Cardiac fibroblast (primary cell): ENCODE results near the gene SH2D1B.
"Not testable (repeated sequence)": the region's sequence is repeated elsewhere in the genome, so short reads cannot be mapped to it uniquely, and the experiment has no call there.

Experiments used
- DNase-seq, 2 donors: peaks; one replicate each; pipeline versions ENCODE4 v3.0.0 to v3.0.0-alpha.2; 2010; ENCODE audit warnings: low read depth in 2 of 2
- H3K4me3 ChIP-seq, 2 donors: replicated peaks in 1 of 2; 1 replicate in 1 of 2; 2 replicates in 1 of 2; pipeline ENCODE4 v1.5.1; 2011; ENCODE audit warnings: low read depth in 2 of 2, low read length in 2 of 2, mild to moderate bottlenecking in 2 of 2, moderate library complexity in 1 of 2
- TF ChIP-seq, protein P1 (sequence below): IDR thresholded peaks from one replicate; pipeline ENCODE4 v1.5.1; 2011; ENCODE audit warnings: low read depth, mild to moderate bottlenecking, low read length, inconsistent platforms

Gene SH2D1B

GRCh38 chr1:162412002-162412401 is at the start of gene SH2D1B:
Gene SH2D1B, minus strand, starts transcription at chr1:162412136. Its CDS starts 120 bp downstream, at chr1:162412016.
- DNase-seq, result peak in 1 of 2 donors; percentile 33
- no peak within 1 kb of the TSS for H3K4me3 ChIP-seq
- TF ChIP-seq, protein P1, sequence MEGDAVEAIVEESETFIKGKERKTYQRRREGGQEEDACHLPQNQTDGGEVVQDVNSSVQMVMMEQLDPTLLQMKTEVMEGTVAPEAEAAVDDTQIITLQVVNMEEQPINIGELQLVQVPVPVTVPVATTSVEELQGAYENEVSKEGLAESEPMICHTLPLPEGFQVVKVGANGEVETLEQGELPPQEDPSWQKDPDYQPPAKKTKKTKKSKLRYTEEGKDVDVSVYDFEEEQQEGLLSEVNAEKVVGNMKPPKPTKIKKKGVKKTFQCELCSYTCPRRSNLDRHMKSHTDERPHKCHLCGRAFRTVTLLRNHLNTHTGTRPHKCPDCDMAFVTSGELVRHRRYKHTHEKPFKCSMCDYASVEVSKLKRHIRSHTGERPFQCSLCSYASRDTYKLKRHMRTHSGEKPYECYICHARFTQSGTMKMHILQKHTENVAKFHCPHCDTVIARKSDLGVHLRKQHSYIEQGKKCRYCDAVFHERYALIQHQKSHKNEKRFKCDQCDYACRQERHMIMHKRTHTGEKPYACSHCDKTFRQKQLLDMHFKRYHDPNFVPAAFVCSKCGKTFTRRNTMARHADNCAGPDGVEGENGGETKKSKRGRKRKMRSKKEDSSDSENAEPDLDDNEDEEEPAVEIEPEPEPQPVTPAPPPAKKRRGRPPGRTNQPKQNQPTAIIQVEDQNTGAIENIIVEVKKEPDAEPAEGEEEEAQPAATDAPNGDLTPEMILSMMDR, result no peak

DNA sequence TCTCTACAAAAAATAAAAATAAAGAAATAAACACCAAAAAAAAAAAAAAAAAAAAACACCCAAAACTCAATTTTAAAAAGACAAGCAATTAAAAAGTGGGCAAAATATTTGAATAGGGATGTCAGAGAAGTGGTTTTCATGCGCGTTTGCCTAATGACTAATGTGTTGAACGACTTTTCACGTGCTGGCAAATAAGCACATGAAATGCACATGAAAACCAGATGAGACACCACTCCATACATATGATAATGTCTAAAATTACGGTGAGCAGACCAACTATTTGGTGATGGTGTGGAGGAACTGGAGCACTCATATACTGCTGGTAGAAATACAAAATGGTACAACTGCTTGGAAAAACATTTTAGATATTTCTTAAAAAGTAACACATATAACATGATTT is 46.3 kb upstream of the SH2D1B start:
- H3K4me3 ChIP-seq, result no peak overlapping the region
- DNase-seq, result no peak
- TF ChIP-seq, protein P1, result no peak

- TF ChIP-seq, protein P1, result no peak
- DNase-seq, result no peak
- no peak overlapping the region for H3K4me3 ChIP-seq
Observed at GRCh38 chr1:162456323-162456722, 44.4 kb upstream of the SH2D1B start.

DNA sequence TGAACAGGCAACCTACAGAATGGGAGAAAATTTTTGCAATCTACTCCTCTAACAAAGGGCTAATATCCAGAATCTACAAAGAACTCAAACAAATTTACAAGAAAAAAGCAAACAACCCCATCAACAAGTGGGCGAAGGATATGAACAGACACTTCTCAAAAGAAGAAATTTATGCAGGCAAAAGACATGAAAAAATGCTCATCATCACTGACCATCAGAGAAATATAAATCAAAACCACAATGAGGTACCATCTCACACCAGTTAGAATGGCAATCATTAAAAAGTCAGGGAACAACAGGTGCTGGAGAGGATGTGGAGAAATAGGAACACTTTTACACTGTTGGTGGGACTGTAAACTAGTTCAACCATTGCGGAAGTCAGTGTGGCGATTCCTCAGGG is 42.4 kb upstream of the SH2D1B start:
- not testable (repeated sequence) for DNase-seq, H3K4me3 ChIP-seq

- H3K4me3 ChIP-seq, result no peak overlapping the region
- DNase-seq, result no peak
Observed at GRCh38 chr1:162446946-162447345, 35.0 kb upstream of the SH2D1B start.

GRCh38 chr1:162444903-162445302 is 33.0 kb upstream of the SH2D1B start:
- TF ChIP-seq, protein P1, result no peak
- no peak overlapping the region for H3K4me3 ChIP-seq

More at GRCh38 chr1:162446946-162447345, 35.0 kb upstream of the SH2D1B start:
- TF ChIP-seq, protein P1, result no peak

DNA sequence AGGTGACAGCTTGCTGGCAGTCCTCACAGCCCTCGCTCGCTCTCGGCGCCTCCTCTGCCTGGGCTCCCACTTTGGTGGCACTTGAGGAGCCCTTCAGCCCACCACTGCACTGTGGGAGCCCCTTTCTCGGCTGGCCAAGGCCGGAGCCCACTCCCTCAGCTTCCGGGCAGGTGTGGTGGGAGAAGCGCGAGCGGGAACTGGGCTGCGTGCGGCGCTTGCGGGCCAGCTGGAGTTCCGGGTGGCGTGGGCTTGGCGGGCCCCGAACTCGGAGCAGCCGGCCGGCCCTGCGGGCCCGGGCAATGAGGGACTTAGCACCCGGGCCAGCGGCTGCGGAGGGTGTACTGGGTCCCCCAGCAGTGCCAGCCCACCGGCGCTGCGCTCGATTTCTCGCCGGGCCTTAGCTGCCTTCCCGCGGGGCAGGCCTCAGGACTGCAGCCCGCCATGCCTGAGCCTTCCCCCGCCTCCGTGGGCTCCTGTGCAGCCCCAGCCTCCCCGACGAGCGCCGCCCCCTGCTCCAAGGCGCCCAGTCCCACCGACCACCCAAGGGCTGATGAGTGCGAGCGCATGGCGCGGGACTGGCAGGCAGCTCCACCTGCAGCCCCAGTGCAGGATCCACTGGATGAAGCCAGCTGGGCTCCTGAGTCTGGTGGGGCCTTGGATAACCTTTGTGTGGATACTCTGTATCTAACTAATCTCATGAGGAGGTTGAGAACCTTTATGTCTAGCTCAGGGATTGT is 21.2 kb upstream of the SH2D1B start:
- H3K4me3 ChIP-seq, DNase-seq: not testable (repeated sequence)

More at GRCh38 chr1:162444903-162445302, 33.0 kb upstream of the SH2D1B start:
- no peak for DNase-seq

DNA sequence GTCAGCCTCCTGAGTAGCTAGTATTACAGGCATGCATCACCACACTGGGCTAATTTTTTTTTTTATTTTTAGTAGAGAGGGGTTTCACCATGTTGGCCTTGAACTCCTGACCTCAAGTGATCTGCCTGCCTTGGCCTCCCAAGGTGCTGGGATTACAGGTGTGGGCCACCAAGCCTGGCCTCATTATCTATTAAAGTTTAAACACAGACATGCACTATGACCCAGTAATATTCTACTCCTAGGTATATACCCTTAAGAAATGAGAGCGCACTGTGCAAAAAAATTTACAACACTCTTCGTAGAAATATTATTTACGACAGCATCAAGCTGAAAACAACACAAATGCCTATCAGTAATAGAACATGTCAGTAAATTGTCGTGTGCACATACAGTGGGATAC is 18.6 kb upstream of the SH2D1B start:
- DNase-seq, result no peak
- TF ChIP-seq, protein P1, result no peak

More for the DNA sequence above, 18.6 kb upstream of the SH2D1B start:
- no peak overlapping the region for H3K4me3 ChIP-seq
